Measurements from ENCODE around the gene TGFBR2.
"Not testable (repeated sequence)": the region's sequence is repeated elsewhere in the genome, so short reads cannot be mapped to it uniquely, and the experiment has no call there.

Gene TGFBR2

DNA sequence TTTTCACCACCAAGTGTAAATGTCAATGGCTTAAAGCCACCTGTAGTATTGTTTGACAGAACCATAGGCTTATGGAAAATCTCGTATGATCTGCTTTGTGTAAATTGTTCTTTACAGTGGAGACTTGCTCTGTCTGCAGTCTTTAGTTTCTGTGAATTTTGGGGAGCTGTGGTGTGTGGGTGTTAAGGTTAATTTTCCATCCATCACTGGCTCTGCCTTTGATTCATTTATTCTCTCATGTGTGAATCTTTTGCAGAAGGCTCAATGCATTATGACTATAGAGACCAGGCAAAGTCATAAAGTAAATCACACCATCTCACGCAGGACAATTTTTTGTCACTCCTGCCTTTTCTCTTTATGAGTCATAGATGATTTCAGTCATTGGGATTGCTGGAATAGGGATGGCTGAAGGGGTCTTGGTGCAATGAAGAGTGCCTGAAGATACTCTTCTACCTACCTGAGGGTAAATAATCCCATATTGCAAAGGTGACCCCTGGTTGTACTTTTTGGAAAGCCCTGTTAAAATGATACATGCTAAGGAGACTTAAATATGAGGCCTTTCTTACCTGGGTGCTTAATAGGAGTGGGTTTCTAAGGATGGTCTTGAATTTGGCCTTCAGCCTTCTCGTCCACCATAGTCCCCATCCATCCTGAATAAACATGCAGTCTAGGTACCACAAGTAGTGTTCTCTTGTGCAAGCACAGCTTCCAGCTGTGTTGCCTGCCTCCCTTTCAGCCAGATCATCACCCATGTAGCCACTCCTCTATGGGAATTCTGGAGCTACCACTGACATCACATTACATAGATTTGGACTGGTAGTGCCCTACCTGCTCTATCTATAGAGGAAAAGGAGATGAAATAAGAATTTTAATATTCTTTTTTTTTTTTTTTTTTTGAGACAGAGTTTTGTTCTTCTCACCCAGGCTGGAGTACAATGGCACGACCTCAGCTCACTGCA is 14.3 kb downstream of the TGFBR2 start:
- no peaks in the 10 kb centered on the region for H3K4me1 ChIP-seq (ENCODE audit: control insufficient read depth, insufficient read depth, low read length)
- no peak overlapping the region for H3K27ac ChIP-seq (ENCODE audit: low read length)
- no peak overlapping the region for H3K4me3 ChIP-seq (ENCODE audit: low read length in 2 of 2)

GRCh38 chr3:30621576-30621975 is 15.2 kb downstream of the TGFBR2 start:
- Histone ChIP-seq H3K9ac (ENCODE audit: low read length in 2 of 2) (no peak overlapping the region), H3K36me3 (ENCODE audit: control insufficient read depth in 2 of 2, insufficient read depth in 2 of 2, low read length in 2 of 2) (no peaks in the 10 kb centered on the region), H3K4me3 (ENCODE audit: low read length in 2 of 2) (no peak overlapping the region), H3K9me3 (ENCODE audit: control insufficient read depth in 2 of 2, low read length in 2 of 2) (no peaks in the 10 kb centered on the region), H3K27ac (ENCODE audit: low read length) (no peak overlapping the region), H3K27me3 (ENCODE audit: control insufficient read depth in 1 of 2, insufficient read depth in 2 of 2, low read length in 2 of 2) (no peaks in the 10 kb centered on the region), H3K4me1 (ENCODE audit: control insufficient read depth, insufficient read depth, low read length) (peaks cover 5% of the 10 kb centered on the region)

More for the DNA sequence above, 14.3 kb downstream of the TGFBR2 start:
- Histone ChIP-seq H3K9me3 (ENCODE audit: control insufficient read depth in 2 of 2, low read length in 2 of 2) (no peaks in the 10 kb centered on the region), H3K9ac (ENCODE audit: low read length in 2 of 2) (no peak overlapping the region), H3K27me3 (ENCODE audit: control insufficient read depth in 1 of 2, insufficient read depth in 2 of 2, low read length in 2 of 2) (no peaks in the 10 kb centered on the region), H3K36me3 (ENCODE audit: control insufficient read depth in 2 of 2, insufficient read depth in 2 of 2, low read length in 2 of 2) (no peaks in the 10 kb centered on the region)

DNA sequence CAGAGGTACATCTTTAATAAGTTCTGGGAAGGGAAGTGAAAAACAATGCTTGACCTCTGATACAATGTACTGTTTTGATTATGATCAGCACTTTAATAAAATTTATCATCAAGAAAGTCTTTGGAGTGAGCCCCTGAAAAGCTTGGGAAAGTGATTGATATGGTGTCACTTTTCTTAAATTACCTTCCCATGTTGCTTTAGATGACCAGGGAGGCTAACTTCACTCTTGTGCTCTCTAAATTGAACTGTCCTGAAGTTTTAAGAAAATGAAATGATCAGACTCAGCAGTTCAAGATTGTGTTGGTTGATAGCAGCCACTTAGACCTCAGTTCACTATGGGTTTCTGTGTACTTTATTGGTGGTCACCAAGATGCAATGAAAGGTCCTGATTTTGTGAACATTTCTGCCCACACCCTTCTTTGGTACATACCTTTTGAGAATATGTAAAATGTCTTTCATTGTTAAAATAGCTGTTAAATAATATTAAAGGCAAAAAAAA is 15.7 kb downstream of the TGFBR2 start:
- H3K27me3 ChIP-seq (ENCODE audit: control insufficient read depth in 1 of 2, insufficient read depth in 2 of 2, low read length in 2 of 2), result no peaks in the 10 kb centered on the region
- no peak overlapping the region for H3K4me3 ChIP-seq (ENCODE audit: low read length in 2 of 2)
- H3K9ac ChIP-seq (ENCODE audit: low read length in 2 of 2), result no peak overlapping the region
- peaks cover 6% of the 10 kb centered on the region for H3K4me1 ChIP-seq (ENCODE audit: control insufficient read depth, insufficient read depth, low read length)
- H3K36me3 ChIP-seq (ENCODE audit: control insufficient read depth in 2 of 2, insufficient read depth in 2 of 2, low read length in 2 of 2), result no peaks in the 10 kb centered on the region
- no peak overlapping the region for H3K27ac ChIP-seq (ENCODE audit: low read length)
- H3K9me3 ChIP-seq (ENCODE audit: control insufficient read depth in 2 of 2, low read length in 2 of 2), result no peaks in the 10 kb centered on the region

- Histone ChIP-seq H3K4me3 (ENCODE audit: low read length in 2 of 2) (no peak overlapping the region), H3K9me3 (ENCODE audit: control insufficient read depth in 2 of 2, low read length in 2 of 2) (no peaks in the 10 kb centered on the region), H3K27me3 (ENCODE audit: control insufficient read depth in 1 of 2, insufficient read depth in 2 of 2, low read length in 2 of 2) (no peaks in the 10 kb centered on the region), H3K36me3 (ENCODE audit: control insufficient read depth in 2 of 2, insufficient read depth in 2 of 2, low read length in 2 of 2) (no peaks in the 10 kb centered on the region), H3K9ac (ENCODE audit: low read length in 2 of 2) (no peak overlapping the region), H3K27ac (ENCODE audit: low read length) (no peak overlapping the region), H3K4me1 (ENCODE audit: control insufficient read depth, insufficient read depth, low read length) (peaks cover 6% of the 10 kb centered on the region)
Measured at GRCh38 chr3:30622790-30623189, 16.4 kb downstream of the TGFBR2 start.

DNA sequence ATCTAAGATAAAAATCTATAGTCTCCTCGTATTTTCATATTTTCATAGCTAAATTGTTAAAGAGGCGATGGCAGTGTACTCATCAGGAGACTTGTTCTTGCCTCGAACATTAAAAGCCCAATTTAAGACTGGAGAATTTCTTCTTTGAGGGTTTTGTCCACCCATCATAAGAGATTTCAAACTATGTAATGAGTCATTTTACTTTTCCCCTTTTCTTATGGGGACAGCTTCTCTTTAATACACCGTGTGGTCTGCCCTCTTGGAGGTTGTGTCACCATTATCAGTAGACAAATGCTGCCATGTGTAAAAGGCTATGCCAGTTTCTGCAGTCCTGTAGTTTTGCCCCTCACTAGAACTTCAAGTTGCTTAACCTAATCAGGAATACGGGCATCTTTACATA is 16.9 kb downstream of the TGFBR2 start:
- Histone ChIP-seq H3K27ac (ENCODE audit: low read length) (no peak overlapping the region), H3K36me3 (ENCODE audit: control insufficient read depth in 2 of 2, insufficient read depth in 2 of 2, low read length in 2 of 2) (no peaks in the 10 kb centered on the region), H3K4me3 (ENCODE audit: low read length in 2 of 2) (no peak overlapping the region), H3K9ac (ENCODE audit: low read length in 2 of 2) (no peak overlapping the region), H3K27me3 (ENCODE audit: control insufficient read depth in 1 of 2, insufficient read depth in 2 of 2, low read length in 2 of 2) (no peaks in the 10 kb centered on the region), H3K9me3 (ENCODE audit: control insufficient read depth in 2 of 2, low read length in 2 of 2) (no peaks in the 10 kb centered on the region), H3K4me1 (ENCODE audit: control insufficient read depth, insufficient read depth, low read length) (peaks cover 6% of the 10 kb centered on the region)

GRCh38 chr3:30624480-30624879 is 18.1 kb downstream of the TGFBR2 start:
- H3K9ac ChIP-seq (ENCODE audit: low read length in 2 of 2); H3K9me3 ChIP-seq (ENCODE audit: control insufficient read depth in 2 of 2, low read length in 2 of 2); H3K27me3 ChIP-seq (ENCODE audit: control insufficient read depth in 1 of 2, insufficient read depth in 2 of 2, low read length in 2 of 2); H3K4me1 ChIP-seq (ENCODE audit: control insufficient read depth, insufficient read depth, low read length); H3K4me3 ChIP-seq (ENCODE audit: low read length in 2 of 2); H3K27ac ChIP-seq (ENCODE audit: low read length); H3K36me3 ChIP-seq (ENCODE audit: control insufficient read depth in 2 of 2, insufficient read depth in 2 of 2, low read length in 2 of 2): not testable (repeated sequence)

DNA sequence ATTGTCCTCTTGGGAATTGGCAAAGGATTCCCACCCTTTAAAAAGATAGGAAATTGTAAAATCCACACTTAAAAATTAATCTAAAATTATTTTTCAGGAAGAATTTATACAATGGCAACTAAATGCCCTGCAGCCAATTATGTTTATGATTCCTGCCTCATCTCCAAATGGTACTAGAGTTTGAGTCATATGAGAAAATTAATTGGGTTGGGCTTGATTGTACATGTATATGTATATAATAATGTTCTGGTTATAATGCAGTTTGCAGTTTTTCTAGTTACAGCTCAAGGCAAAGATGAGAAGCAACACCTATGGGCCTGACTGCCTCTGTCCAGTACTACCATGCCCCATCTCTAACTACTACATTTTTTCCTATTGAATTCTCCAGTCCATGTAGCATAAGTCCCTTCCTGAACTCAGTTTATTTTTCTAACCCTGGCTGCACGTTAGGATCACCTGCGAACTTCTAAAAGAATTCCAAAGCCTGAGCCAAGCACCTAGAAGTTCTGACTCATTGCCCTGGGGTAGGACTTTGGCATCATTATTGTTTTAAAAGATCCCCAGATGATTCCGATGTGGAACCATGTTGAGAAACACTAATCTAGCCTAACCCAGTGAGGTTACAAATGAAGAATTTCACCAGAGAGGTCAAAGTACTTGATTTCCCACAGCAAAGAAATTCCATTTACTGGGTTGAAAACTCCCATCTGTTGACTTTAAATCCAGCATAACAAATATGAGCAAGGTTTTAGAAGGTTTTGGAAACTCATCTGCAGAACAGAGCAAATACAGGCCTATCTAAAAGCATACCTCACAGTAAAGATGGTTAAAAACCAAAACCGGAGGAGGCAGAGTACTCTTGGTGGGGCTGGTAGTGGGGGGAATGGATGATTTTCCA is 19.4 kb downstream of the TGFBR2 start:
- Histone ChIP-seq H3K4me3 (ENCODE audit: low read length in 2 of 2) (no peak overlapping the region), H3K27me3 (ENCODE audit: control insufficient read depth in 1 of 2, insufficient read depth in 2 of 2, low read length in 2 of 2) (no peaks in the 10 kb centered on the region), H3K9me3 (ENCODE audit: control insufficient read depth in 2 of 2, low read length in 2 of 2) (no peaks in the 10 kb centered on the region), H3K4me1 (ENCODE audit: control insufficient read depth, insufficient read depth, low read length) (peaks cover 10% of the 10 kb centered on the region), H3K27ac (ENCODE audit: low read length) (peak overlapping the region; percentile 37), H3K9ac (ENCODE audit: low read length in 2 of 2) (no peak overlapping the region), H3K36me3 (ENCODE audit: control insufficient read depth in 2 of 2, insufficient read depth in 2 of 2, low read length in 2 of 2) (peaks cover 0 to 3% of the 10 kb centered on the region in 2 donors)

DNA sequence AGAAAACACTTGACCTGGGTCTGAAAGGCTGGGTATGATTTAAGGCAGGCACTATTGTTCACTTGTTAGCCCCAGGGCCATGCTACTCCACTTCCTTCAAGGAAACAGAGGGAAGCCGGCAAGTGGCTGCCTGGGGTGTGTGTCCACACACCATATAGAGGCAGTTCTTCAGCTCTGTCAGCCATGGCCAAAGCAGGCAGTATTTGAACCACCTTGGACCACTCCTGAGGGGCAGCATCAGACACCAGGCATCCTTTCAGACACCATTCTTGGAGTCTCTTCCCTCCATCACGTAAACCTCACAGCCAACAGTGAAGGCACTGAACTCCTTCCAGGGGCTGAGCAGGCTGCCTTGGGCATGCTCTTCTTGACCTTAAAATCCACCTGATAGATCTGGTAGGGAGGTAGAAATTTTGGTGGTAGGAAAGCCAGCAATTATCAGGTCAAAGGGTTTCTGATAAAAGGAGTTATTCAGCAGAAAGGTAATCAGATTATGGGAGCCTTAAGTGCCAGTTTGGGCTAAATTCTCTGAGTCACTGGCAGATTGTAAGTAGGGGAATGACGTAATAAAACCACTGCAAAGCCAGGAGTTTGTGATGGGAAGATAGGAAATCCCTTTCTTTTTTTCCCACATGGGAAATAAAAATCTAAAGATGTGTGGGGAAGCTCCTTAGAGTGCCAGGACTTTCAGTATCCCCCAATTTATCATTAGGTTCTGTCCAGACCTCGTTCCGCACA is 20.2 kb downstream of the TGFBR2 start:
- no peaks in the 10 kb centered on the region for H3K9me3 ChIP-seq (ENCODE audit: control insufficient read depth in 2 of 2, low read length in 2 of 2)
- H3K9ac ChIP-seq (ENCODE audit: low read length in 2 of 2), result no peak overlapping the region
- H3K4me3 ChIP-seq (ENCODE audit: low read length in 2 of 2), result no peak overlapping the region
- peaks cover 0 to 3% of the 10 kb centered on the region in 2 donors for H3K36me3 ChIP-seq (ENCODE audit: control insufficient read depth in 2 of 2, insufficient read depth in 2 of 2, low read length in 2 of 2)
- peak overlapping the region; percentile 37 for H3K27ac ChIP-seq (ENCODE audit: low read length)
- no peaks in the 10 kb centered on the region for H3K27me3 ChIP-seq (ENCODE audit: control insufficient read depth in 1 of 2, insufficient read depth in 2 of 2, low read length in 2 of 2)
- H3K4me1 ChIP-seq (ENCODE audit: control insufficient read depth, insufficient read depth, low read length), result peaks cover 13% of the 10 kb centered on the region

DNA sequence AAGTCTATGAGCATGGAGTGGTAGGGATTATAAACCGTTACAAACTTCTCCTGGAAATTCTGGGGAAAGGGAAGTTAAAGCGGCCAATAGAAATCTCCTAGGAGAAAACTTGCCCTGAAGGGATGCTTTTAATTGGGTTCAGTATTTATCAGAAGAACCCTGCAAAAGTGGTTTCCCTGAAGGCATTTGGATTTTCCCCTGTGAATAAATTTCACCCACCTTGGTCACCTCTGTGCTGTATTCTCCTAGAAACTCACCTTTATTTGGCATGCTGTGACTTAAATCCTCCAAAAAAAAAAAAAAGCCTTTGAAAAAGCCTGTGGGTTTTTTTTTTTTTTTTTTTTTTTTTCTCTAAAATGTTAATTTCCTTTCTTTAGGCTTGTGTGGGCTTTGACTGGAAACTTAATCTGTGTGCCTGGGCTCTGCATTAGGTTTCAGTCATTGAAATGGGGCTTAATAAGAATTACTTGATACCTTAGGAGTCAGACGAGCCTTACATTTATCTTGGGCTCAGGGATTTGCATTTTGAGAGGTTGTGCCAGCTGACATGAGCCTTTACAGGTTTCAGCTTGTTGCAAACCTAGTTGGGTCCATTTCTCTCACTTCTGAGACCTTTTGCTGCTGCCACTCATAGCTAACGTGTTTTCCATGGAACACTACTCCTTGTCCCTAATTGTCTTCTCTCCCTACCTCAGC is 22.0 kb downstream of the TGFBR2 start:
- Histone ChIP-seq H3K36me3 (ENCODE audit: control insufficient read depth in 2 of 2, insufficient read depth in 2 of 2, low read length in 2 of 2) (peaks cover 0 to 3% of the 10 kb centered on the region in 2 donors), H3K9me3 (ENCODE audit: control insufficient read depth in 2 of 2, low read length in 2 of 2) (no peaks in the 10 kb centered on the region), H3K4me1 (ENCODE audit: control insufficient read depth, insufficient read depth, low read length) (peaks cover 13% of the 10 kb centered on the region), H3K27me3 (ENCODE audit: control insufficient read depth in 1 of 2, insufficient read depth in 2 of 2, low read length in 2 of 2) (no peaks in the 10 kb centered on the region), H3K27ac (ENCODE audit: low read length) (no peak overlapping the region), H3K4me3 (ENCODE audit: low read length in 2 of 2) (no peak overlapping the region), H3K9ac (ENCODE audit: low read length in 2 of 2) (no peak overlapping the region)

All from stomach smooth muscle (tissue), 2 donors.